Stimulated activated CD4-positive, alpha-beta T cell treated with anti-CD3 and anti-CD28 coated beads, Interleukin-12 subunit alpha, Interleukin-12 subunit beta, amount 100 ng/mL, for 48 hours (primary cell): ENCODE measurements around the gene RNF11.

Experiments
- DNase-seq, 3 donors: peaks; one replicate each; pipeline ENCODE4 v3.0.0-alpha.2; 2020; ENCODE audit warnings: low read depth in 2 of 3, low spot score in 1 of 3

RNF11 gene

GRCh38 chr1:51311826-51312225, 75.8 kb downstream of the RNF11 start:
- DNase-seq = no peak

DNA sequence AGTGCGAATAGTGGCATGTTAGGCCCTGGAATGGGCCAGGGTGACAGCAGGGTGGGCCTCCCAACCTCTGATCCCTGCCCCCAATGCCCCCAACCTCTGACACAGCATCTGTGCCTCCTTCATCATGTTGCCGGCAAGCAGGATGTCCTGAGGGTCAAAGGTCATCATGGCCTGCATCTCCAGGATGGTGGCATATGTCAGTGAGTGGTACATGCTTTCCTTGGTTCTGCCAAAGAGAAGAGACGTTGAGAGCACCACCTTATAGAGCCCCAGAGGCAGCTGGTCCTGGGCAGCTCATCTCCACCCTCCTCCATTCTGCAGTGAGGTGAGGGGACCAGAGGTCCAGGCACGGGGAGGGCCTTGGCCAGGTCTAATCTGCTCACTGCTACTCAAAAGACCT, 76.6 kb downstream of the RNF11 start:
- no peak for DNase-seq

DNA sequence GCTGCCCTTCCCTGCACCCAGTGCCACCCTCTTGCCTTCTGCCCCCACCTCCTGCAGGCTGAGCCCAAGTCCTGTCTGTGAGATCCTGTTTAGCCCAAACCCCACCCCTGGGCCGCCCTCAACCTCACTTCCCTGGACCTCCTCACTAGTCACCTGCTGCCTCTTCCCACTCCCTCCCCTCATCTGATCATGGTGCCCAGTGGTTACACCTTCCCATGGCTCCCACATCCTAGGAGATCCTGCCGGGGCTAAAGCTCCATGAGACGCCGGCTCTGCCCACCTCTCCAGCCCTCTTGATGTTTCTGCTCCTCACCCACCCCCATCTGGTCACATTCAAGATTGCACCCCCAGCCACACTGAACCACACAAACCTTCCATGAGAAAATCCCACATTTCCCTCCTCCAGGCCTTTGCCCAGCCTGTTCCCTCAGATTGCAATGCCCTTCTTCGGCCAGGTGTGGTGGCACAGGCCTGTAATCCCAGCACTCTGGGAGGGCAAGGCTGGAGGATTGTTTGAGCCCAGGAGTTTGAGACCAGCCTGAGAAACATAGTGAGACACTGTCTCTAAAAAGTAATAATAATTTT, 77.3 kb downstream of the RNF11 start:
- no peak for DNase-seq

GRCh38 chr1:51313961-51314777, 78.1 kb downstream of the RNF11 start:
- no peak for DNase-seq

GRCh38 chr1:51314974-51315373, 78.9 kb downstream of the RNF11 start:
- DNase-seq = no peak

DNA sequence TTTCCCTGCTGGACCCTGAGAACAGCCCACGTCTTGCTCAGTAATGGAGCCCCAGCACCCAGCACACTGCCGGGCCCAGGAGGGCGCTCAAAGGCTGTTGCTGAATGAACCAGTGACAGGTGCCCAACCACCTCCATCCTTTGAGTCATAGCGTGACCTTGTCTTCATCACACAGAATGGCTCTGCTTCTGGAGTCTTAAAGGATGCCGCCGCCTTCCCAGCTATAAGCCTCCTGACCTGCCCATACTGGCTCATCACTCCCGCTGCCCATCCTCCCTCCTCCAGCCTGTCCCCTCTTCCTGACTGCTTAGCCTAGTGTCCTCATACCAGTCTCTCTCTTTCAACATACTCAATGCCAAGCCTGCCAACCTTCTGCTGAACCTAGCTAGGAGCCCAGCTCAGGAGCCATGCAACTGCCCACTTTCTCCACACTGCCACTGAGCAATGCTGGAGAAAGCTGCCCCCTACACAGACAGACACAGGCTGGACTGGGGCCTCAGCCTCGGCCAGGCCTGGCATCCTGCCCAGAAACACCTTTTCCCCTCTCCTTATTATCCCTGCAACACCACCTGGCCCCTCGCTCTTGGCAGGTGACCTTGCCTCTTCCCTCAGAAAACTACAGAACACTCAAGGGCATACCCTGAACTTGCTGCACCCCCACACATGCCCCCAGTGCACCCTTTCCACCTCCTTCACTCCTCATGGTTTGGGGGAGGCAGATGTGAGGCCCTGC, 80.2 kb downstream of the RNF11 start:
- no peak for DNase-seq

DNA sequence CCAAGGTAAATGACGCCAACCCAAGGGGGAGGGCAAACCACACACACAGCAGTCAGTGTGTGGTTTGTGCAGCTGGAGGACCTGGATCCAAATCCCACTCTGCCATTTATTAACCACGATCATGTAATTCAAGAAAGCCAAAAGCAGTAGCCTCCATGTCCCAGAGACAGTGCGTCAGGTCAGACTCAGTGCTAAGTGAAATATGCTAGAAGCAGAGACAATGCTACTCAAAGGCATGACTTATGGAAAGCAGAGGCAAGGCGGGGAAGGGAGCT, 80.7 kb downstream of the RNF11 start:
- DNase-seq = no peak

- DNase-seq = no peak
These were observed 81.7 kb downstream of the RNF11 start for GRCh38 chr1:51317798-51318197.

DNA sequence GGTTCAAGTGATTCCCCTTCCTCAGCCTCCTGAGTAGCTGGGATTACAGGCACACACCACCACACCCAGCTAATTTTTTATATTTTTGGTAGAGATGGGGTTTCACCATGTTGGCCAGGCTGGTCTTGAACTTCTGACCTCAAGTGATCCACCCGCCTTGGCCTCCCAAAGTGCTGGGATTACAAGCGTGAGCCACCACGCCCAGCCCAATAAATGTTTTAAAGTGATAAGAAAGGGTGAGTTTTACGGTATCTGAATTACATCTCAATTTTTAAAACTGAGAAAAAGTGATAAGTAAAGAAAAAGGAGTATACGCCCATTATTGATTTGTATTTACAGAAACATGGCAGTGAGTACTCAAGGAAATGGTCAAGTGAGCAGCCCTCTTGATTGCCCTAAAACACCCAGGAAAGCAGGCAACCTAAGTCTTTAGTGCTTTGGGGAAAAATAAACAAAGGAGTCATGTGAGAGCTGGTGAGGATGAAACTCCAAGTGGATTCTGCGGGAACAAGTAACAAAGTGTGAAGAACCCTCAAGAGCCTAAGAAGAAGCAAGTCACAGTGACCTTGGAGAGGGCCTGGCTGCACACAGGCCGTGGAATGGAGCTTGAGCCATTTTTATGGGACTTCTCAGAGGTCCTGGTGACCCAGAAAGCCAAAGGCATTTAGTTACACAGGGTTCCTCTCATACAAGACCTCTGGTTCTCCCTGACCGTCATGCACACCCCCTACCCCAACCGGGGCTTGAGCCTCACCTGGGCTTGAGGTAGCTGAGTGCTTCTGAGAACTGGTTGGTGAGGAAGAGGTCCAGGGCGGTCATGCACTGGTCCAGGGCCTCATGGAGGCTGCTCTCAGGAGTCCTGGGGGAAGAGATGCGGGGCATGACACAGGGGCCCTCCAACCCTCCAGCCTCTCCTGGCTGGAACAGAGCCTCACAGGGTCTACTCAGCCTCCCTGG, 85.2 kb downstream of the RNF11 start:
- DNase-seq = no peak

GRCh38 chr1:51321924-51322280, 85.8 kb downstream of the RNF11 start:
- no peak for DNase-seq

DNA sequence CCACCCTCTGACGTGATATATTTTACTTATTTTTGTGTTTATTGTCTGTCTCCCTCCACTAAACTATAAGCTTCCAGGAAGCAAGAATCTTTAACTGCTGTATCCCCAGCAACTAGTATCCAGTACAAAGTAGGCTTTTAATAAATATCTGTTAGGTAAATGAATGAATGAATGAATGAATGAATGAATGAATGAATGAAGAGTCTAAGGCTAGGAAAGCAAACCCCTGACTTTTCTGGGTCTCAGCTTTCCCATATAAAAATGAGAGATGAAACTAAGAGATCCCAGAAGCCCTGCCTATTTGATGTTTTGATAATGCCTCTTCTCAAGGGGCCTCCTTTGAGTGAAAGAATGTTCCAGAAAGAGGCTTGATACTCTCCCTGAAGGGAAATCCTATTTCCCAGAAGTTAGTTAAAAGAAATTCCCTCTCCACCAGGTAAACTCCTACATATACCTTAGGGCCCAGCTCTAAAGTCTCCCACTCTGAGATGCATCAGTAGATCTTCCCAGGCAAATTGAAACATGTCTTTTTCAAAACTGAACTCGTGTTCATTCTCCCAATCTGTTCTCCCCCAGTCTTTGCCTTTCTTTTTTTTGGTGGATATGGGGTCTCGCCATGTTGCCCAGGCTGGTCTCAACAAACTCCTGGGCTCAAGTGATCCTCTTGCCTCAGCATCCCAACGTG, 86.5 kb downstream of the RNF11 start:
- DNase-seq = no peak
